ENCODE results near the gene ZC3H12A.
"Not testable (repeated sequence)": the region's sequence is repeated elsewhere in the genome, so short reads cannot be mapped to it uniquely, and the experiment has no call there.

The ZC3H12A gene

GRCh38 chr1:37502791-37503190 is 28.4 kb downstream of the ZC3H12A start:
- DNase-seq, result not testable (repeated sequence)

- DNase-seq, result no peak
These were observed 32.4 kb downstream of the ZC3H12A start for GRCh38 chr1:37506740-37507139.

- DNase-seq, result no peak
These were observed 34.8 kb downstream of the ZC3H12A start for GRCh38 chr1:37509181-37509580.

GRCh38 chr1:37513795-37514349 is 39.5 kb downstream of the ZC3H12A start:
- DNase-seq, result no peak

- DNase-seq, result peak; percentile 48
These were observed 40.2 kb downstream of the ZC3H12A start, which contains the start of gene MEAF6 for GRCh38 chr1:37514350-37515184. MEAF6 (minus strand) TSS chr1:37514766; CDS start chr1:37514746, 20 bp downstream.

- DNase-seq, result no peak
These were observed 41.0 kb downstream of the ZC3H12A start for GRCh38 chr1:37515185-37516034.

GRCh38 chr1:37517569-37517968 is 43.2 kb downstream of the ZC3H12A start:
- DNase-seq, result no peak

GRCh38 chr1:37518241-37518640 is 43.9 kb downstream of the ZC3H12A start:
- not testable (repeated sequence) for DNase-seq

GRCh38 chr1:37518929-37519328 is 44.5 kb downstream of the ZC3H12A start:
- not testable (repeated sequence) for DNase-seq

GRCh38 chr1:37519613-37520012 is 45.2 kb downstream of the ZC3H12A start:
- DNase-seq, result no peak

- not testable (repeated sequence) for DNase-seq
These were observed 55.5 kb downstream of the ZC3H12A start for GRCh38 chr1:37529888-37530287.

- not testable (repeated sequence) for DNase-seq
These were observed 58.2 kb downstream of the ZC3H12A start for GRCh38 chr1:37532418-37533156.

- DNase-seq, result no peak
These were observed 59.1 kb downstream of the ZC3H12A start for GRCh38 chr1:37533317-37534093.

Data from NCI-H1048 (cell line).